NCI-H510A (cell line): ENCODE results near the gene RPL39L.
"Not testable (repeated sequence)": the region's sequence is repeated elsewhere in the genome, so short reads cannot be mapped to it uniquely, and the experiment has no call there.

ENCODE experiments used
- DNase-seq: peaks from one replicate; lab custom pipeline; 2025; lab: John Stamatoyannopoulos, UW

RPL39L gene

DNA sequence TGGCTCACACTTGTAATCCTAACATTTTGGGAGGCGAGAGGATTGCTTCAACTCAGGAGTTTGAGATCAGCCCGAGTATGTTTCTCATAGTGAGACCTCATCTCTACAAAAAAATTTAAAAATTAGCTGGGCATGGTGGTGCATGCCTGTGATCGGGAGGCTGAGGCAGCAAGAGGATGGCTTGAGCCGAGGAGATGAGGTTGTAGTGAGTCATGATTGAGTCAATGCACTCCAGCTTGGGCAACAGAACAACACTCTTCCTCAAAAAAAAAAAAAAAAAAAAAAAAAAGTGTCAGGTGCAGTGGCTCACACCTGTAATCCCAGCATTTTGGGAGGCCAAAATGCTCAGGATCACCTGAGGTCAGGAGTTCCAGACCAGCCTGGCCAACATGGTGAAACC lies 2.4 kb downstream of the RPL39L start:
- DNase-seq: no peak

DNA sequence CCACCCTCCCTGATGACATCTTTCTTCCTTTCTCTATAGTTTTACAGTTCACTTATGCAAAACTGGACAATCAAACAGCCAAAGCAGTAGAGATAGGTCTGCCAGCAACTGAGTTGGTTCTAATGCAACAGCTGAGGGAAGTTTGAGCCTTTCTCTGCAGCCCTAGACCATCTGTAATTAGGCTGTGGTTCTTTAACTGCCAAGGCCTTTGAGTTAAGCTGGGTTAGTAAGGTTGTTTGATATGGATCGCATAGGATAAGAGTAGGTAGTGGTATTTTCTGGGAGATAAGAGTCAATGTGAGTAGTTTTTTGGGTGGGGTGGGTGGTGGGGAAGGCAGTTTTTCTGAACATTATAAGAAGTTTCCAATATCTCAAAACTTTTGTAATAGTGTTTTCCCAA lies 3.0 kb downstream of the RPL39L start:
- no peak for DNase-seq

DNA sequence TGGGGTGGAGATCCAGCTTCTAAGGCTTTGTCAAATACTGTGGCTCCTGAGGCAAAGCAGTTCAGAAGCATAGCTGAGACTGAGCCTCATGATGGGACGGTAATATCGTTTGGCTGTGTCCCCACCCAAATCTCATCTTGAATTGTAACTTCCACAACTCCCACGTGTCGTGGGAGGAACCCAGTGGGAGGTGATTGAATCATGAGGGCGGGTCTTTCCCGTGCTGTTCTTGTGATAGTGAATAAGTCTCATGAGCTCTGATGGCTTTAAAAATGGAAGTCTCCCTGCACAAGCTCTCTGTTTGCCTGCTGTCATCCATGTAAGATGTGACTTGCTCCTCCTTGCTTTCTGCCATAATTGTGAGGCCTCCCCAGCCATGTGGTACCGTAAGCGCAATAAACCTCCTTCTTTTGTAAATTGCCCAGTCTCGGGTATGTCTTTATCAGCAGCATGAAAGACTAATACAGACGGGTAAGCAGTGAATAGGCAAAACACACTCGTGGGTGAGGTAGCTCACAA lies 4.1 kb downstream of the RPL39L start:
- not testable (repeated sequence) for DNase-seq

DNA sequence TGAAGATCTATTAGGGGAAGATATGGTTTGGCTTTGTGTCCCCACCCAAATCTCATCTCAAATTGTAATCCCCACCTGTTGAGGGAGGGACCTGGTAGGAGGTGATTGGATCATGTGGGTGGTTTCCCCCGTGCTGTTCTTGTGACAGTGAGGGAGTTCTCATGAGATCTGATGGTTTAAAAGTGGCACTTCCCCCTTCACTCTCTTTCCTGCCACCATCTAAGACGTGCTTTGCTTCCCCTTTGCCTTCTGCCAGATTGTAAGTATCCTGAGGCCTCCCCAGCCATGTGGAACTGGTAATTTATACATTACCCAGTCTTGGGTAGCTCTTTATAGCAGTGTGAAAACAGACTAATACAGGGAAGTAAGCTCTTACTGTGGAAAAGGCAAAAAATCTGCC lies 6.1 kb downstream of the RPL39L start:
- not testable (repeated sequence) for DNase-seq

DNA sequence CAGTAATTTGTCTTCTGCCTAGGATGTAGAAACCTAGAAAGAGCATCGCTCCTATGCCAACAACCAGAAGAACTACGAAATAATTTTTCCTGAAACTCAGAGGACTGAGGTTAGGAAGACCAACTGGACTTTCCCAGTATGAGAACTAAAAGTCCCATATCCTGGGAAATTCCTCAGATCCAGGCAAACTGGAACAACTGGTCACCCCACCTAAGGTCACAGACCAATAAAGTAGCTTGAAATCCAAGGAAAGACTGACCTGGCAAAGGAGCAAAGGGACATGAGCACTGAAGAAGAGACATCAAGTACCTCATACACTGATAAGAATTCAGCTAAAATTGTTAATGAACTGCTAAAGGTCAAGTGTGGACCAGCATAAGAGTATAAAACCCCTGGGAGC lies 6.6 kb downstream of the RPL39L start:
- no peak for DNase-seq

DNA sequence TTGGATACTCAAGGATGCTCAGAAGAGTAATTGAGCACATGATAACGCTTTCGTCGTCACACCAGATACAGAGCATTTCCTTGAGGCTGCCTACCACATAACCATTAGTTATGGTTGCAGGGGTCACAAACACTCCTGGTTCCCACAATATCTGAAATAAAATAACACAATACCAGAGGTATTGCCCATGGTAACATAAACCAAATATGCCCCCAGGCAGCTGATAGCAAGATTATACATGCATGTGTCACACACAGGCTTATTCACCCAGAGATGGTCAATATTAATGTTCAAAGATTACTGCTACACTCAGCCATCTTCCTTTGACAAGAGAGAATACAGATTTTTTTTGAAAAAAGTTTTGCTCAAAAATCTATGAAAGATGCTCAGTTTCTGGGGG lies 7.3 kb downstream of the RPL39L start:
- no peak for DNase-seq

DNA sequence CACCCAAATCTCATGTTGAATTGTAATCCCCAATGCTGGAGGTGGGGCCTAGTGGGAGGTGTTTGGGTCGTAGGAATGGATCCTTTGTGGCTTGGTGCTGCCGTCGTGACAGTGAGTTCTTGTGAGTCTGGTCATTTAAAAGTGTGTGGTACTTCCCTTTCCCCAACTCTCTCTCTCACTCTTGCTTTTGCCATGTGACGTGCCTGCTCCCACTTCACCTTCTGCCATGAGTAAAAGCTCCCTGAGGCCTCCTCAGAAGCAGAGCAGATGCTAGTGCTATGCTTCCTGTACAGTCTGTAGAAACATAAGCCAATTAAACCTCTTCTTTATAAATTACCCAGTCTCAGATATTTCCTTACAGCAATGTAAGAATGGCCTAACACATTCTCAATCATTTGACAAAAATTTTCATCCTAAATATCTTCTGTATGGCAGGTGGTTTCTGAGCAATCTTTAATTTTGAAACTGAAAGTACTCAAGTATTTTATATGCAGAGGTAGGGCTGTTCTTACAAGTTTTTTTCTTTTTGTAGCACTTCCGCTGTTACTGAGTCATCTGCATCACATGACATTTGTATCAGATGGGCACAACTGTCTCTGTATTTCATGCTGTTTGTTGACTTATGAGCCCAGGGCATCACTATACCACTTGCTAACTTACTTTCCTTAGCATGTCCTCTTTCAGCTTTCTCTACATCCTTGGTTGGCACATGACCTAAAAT lies 8.8 kb downstream of the RPL39L start:
- DNase-seq: no peak

DNA sequence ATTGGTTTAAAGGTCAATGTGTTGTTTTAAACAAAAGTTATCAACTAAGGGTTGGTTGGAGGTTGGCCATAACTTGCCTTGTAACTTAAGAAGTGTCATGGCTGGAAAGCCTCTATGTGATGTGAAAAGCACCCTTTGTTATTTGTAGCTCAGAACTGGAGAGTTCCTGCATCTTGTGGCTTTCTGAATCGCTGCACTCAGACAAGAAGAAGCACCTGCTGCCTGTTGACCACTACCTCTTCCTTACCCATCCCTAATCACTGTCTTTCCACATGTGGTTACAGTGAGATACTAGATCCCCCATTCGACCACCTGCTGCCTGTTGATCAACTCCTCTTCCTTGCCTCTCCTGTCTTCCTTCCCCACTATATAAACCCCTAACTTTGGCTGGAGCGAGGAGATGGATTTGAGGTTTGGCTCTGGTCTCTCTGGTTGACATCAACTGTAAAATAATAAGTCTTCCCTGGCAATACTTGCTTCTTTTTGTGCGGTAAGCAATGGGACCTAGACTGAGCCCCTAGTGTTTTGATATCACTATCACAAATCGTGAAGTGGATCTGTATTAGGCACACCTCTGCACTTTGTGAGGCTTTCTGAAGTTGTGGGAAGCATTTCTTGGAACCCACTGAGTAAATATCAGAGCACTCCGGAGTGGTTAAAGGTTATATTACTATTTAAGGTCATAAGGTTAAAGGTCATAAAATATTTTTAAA lies 13.8 kb downstream of the RPL39L start:
- no peak for DNase-seq

DNA sequence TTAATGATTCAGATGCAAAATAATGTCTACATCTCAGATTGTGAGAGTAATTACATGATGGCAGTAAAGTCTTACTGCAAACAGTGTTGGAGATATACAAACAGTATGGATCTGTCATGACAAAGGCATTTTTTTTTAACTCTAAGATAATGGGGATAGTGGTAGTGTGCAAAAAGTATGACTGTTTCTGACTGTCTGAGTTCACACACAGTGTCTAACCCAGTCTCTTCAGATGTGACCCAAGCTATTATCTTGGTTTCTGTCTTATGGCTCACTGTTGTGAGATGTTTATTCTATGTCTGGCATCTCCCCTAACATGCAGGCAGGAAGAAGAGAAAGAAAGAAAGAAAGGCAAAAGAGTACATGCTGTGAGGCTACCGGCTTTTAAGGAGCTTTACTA lies 17.0 kb downstream of the RPL39L start:
- DNase-seq: no peak

DNA sequence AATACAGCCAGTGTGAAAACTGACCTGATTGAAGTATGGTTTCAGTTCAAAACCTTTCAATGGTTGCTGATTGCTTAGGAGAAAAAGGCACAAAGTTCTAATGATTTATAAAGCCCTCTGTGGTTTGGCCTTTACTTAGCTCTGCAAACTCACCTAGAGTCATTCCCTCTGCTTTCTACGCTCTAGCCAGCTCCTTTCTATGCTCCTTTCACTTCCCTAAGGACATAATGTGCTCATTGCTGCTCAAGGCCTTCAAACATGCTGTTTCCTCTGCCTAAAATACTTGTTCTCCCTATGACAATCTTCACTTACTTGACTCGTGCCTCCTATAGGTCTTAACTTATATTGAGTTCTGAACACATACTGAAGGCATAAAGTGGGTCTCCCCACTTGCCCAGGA lies 19.0 kb downstream of the RPL39L start:
- no peak for DNase-seq

DNA sequence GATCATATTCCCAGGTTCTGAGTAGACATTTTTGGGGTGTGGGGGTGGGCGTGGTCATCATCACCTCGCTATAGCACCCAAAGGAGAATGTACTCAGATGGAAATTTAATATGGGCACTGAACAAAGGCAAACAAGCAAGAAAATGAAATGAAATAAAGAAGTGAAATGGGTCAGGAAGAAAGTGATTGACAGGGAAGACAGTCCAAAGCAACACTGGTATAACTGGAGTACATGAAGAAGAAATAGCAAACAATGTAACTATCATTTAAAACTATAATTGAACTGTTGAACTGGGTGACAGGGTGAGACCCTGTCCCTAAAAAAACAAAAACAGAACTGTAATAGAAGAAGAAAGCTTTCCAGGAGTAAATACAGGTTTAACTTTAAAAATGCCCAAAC lies 24.8 kb downstream of the RPL39L start:
- DNase-seq: no peak

DNA sequence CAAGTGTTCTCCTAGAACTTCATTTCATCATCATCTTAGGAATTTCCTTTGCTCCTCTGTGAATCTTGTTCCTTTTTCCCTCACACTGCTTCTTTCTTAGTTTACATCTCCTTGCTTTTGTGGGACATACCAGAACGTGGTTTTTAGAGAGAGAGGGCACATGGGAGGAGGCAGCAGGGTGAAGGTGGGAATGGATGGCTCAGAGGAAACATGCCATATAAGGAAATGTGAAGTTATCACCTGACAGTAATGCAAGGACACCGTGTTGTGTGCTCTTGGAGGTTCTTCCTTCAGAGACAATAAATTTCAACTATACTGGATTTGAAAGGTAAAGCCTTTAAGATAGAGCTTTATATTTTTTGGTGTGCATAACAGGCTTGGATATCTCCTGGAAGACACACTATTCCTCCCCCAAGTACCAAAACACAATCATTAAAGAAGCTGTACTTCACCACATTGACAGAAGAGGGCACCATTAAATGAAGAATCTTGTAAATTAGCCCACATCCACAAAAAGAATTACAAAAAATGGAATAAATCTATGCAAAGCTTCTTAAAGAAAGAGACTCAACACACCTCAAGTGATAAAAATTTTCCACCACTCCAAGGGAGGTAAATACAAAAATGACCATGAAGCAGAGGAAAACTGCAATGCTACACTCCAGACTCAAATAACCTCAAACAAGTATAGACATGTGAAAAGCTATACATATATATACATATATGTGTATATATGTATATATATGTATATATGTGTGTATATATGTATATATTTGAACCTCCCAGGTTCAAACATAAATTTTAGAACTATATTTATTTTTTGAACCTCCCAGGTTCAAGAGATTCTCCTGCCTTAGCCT lies 26.1 kb downstream of the RPL39L start:
- DNase-seq: no peak

DNA sequence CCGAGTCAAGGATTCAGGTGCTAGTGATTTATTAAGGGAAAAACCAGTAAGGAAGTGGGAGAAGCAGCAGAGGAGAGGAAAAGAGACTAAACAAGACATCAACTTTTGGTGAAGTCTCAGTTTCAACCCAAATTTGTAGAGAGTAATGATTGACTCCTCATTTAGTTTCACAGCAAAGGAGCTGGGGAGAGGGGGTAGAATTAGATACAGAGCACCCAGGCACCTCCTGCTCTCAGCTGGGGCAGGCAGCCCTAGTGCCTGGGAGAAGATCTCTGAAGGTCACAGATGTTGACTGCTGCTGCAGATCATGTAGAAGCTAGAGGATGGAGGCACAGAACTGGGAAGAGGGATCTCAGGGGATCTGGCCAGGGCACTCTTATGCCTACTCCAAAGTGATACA lies 29.1 kb downstream of the RPL39L start:
- no peak for DNase-seq

DNA sequence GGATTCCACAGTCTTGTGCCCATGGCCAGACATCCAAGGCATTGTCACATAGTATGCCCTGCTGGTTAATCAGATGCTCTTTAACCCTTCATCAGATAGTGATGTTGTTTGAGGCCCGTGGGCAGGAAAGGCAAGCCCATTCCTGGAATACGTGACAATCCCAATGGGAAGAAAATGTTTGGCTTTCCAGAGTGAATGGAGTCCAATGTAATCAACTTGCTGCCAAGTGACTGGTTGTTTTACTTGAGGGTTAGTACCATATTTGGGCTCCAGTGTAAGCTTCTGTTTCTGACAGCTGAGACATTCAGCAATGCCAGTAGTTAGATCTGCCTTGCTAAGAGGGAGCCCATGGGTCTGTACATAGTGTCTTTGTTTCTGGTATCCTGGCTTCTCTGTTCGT lies 31.3 kb downstream of the RPL39L start:
- no peak for DNase-seq

DNA sequence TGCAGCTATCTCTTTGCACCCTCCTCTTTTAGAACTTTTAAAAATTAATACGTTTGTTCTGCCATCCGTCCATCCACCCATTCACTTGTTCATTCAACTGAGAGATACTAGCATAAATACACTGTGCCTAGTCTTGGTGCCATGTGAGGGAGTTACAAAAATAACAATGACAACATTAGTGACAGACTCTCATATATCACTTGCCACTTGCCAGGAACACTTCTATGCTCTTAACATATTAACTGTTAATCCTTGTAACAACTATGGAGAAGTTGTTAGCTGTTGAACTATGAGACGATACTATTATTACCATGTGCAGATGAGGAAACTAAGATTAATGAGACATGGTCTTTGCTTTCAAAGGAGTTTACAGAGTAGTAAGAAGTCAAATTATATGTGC lies 33.6 kb downstream of the RPL39L start:
- no peak for DNase-seq

DNA sequence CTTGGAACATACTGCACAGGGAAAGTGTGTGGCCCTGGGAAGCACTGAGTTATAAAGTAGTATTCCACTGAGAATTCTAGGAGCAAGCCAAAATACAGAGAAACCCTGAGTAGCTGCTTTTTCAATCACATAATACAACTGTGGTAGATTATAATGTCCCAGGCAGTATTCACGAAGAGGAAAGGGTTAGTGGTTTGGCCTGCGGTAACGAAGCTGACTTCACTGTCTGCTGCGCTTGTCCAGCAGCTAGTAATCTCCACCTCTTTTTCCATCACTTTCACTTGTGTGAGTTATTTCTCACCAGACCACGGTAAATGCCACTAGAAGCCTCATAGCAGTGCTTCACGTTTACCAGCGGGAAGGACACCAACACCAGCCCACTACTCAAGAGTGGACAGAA lies 34.4 kb downstream of the RPL39L start:
- no peak for DNase-seq

DNA sequence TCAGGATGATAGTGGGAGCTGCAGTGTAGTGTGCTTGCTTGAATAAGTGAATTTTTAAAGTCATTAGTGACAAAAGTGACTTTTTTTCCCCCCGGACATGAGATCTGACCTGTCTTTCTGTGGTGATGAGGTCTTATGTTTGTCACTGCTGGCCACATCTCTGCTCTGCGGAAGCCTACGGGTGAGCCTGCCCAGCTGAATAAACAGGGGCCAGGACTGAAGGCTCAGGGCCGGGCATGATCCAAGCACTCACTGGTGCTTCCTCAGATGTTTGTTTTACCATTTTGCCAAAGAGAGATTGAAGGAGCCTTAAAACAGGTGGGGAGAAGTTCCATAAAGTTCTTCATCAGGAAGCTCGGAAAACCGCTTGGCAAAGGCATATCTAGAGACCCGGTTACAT lies 35.0 kb downstream of the RPL39L start:
- no peak for DNase-seq

DNA sequence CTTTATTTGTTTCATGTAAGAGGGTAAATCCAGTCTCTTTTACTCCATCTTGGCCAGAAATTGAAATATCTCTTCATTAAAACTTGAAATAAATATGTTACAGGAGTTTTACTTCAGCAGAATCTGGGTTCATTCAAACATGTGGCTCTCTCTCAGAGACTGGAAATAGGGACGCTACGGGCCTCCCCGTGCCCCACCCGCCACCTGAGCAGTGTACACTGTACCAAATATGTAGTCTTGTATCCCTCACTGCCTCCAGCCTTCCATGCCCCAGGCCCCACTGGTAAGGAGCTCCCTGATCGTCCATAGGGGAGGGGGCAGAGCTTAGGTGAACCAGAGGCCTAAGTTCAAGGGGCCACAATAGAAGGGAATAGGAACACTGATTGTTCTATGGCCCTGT lies 36.0 kb downstream of the RPL39L start:
- DNase-seq: no peak

DNA sequence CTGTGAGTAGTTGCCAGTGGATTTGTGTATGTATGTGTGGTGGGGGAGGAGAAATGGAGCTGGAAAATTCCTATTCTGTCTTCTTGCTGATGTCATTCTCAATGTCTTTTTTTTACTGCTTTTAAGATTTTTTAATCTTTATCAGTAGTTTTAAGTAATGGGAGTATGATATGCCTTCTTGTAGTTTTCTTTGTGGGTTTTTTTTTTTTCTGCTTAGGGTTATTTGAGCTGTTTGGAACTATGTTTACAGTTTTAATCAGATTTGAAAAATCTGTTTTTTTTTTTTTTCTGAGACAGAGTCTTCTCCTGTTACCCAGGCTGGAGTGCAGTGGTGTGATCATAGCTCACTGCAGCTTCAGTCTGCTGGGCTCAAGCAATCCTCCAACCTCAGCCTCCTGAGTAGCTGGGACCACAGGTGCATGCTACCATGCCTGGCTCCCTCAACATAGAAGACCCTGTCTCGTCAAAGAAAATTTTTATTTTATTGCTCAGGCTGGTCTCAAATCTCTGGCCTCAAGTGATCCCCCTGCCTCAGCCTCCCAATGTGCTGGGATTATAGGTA lies 37.1 kb downstream of the RPL39L start:
- no peak for DNase-seq

DNA sequence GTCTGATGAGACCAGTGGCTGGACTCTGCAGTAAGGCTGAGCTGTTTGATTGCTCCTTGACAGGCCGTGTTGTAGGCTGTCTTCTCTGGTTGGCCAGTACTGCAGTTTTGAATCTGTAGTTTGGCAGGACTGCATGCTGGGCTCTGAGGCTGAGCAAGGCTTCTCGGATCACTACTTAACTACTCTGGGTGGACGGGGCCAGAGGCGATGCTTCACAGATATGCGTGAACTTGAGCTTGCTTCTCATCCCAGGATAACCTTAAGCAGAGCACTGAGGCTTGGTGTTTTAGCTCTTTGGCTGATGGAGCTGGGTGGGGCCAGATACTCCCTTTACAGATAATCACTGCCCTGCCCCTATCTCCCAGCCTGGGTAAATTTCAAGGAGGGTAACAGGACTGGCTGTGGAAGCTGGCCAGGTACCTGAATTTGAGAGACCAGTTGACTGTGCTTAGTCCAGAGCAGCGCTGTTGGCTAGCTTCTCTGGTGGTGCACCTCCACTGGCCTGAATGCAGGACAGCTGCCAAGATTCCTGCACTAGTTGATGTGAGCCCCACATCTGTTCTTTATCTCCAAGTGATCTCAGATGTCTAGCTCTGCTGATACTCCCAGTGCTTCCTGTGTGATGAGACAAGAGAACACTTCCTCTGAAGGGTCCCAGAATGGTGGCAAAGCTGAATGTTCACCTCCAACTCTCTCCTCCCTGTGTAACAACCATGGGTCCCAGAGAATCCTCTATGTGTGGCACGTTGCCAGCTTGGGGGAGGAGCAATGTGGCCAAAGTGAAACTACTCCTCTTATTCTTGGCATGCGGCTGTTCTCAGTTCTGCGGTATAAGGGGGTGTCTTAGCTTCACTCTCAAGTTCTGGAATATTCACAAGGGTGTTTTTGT lies 37.9 kb downstream of the RPL39L start:
- DNase-seq: peak; percentile 2

DNA sequence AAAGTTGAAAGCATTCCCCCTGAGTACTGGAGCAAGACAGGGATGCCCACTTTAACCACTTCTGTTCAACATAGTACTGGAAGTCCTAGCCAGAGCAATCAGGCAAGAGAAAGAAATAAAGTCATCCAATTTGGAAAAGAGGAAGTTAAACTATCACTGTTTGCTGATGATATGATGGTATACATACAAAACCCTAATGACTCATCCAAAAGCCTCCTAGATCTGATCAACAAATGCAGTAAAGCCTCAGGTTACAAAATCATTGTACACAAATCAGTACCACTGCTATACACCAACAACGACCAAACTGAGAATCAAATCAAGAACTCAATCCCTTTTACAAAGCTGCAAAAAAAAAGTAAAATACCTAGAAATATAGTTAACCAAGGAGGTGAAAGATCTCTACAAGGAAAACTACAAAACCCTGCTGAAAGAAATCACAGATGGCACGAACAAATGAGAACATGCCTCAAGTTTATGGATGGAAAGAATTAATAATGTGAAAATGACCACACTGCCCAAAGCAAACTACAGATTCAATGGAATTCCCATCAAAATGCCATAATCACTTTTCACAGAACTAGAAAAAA lies 40.3 kb downstream of the RPL39L start:
- DNase-seq: no peak
